MM.1S (cell line): Measurements from ENCODE around the gene AMOTL1.

Source experiments
- DNase-seq: peaks from one replicate; pipeline ENCODE4 v3.0.0-alpha.2; 2015
- H2AFZ ChIP-seq: fragments of 300-600 bp; sonication (generic); 2 replicates; pipeline ENCODE4 v1.6.0; 2016; ENCODE audit warnings: antibody characterized with exemption, low read length
- H3F3A ChIP-seq: fragments of 300-600 bp; sonication (generic); 2 replicates; pipeline ENCODE4 v1.6.1; 2016; ENCODE audit warnings: mild to moderate bottlenecking, antibody characterized with exemption, low read length, moderate library complexity, mixed read lengths; ENCODE audit not compliant: insufficient read depth
- H3K27ac ChIP-seq: fragments of 300-600 bp; sonication (generic); 2 replicates; pipeline ENCODE4 v1.5.1; 2016; ENCODE audit warnings: mild to moderate bottlenecking, low read length
- H3K27me3 ChIP-seq: fragments of 300-600 bp; sonication (generic); replicated peaks from 2 replicates; pipeline ENCODE4 v1.6.0; 2016; ENCODE audit warnings: low read length; ENCODE audit not compliant: insufficient read depth
- H3K36me3 ChIP-seq: fragments of 300-600 bp; sonication (generic); replicated peaks from 2 replicates; pipeline ENCODE4 v1.6.1; 2016; ENCODE audit warnings: mild to moderate bottlenecking, low read length, mixed read lengths; ENCODE audit not compliant: insufficient read depth
- H3K4me1 ChIP-seq: fragments of 300-600 bp; sonication (generic); 2 replicates; pipeline ENCODE4 v1.6.1; 2016; ENCODE audit warnings: low read length, mixed read lengths
- H3K4me2 ChIP-seq: fragments of 300-600 bp; sonication (generic); 2 replicates; pipeline ENCODE4 v1.6.0; 2016; ENCODE audit warnings: low read depth, low read length
- H3K4me3 ChIP-seq: fragments of 300-600 bp; sonication (generic); 2 replicates; pipeline ENCODE4 v1.5.1; 2016; ENCODE audit warnings: low read length, mixed read lengths
- H3K79me2 ChIP-seq: fragments of 300-600 bp; sonication (generic); 2 replicates; pipeline ENCODE4 v1.6.1; 2016; ENCODE audit warnings: mixed run types, low read length, mixed read lengths
- H3K9ac ChIP-seq: fragments of 300-600 bp; sonication (generic); 2 replicates; pipeline ENCODE4 v1.6.1; 2016; ENCODE audit warnings: low read length, mixed read lengths
- H3K9me2 ChIP-seq: fragments of 300-600 bp; sonication (generic); replicated peaks from 2 replicates; pipeline ENCODE4 v1.6.1; 2016; ENCODE audit warnings: mild to moderate bottlenecking, low read length, mixed read lengths; ENCODE audit not compliant: insufficient read depth
- H3K9me3 ChIP-seq: fragments of 300-600 bp; sonication (generic); replicated peaks from 2 replicates; pipeline ENCODE4 v1.6.1; 2016; ENCODE audit warnings: mild to moderate bottlenecking, low read length, mixed read lengths; ENCODE audit not compliant: insufficient read depth
- H4K20me1 ChIP-seq: fragments of 300-600 bp; sonication (generic); 2 replicates; pipeline ENCODE4 v1.6.1; 2016; ENCODE audit warnings: mild to moderate bottlenecking, low read length, moderate library complexity, mixed read lengths; ENCODE audit not compliant: insufficient read depth
- CTCF ChIP-seq: fragments of 300-600 bp; sonication (generic); IDR thresholded peaks from 2 replicates; pipeline ENCODE4 v1.5.1; 2016; ENCODE audit warnings: antibody characterized with exemption, low read length, mixed read lengths
- EZH2 ChIP-seq: fragments of 300-600 bp; sonication (generic); optimal IDR thresholded peaks from 2 replicates; pipeline ENCODE3; 2017; ENCODE audit warnings: low read depth, mild to moderate bottlenecking, antibody characterized with exemption, low read length, mixed read lengths
- EZH2phosphoT487 ChIP-seq: fragments of 300-600 bp; sonication (generic); IDR thresholded peaks from 2 replicates; pipeline ENCODE4 v1.6.1; 2018; ENCODE audit warnings: antibody characterized with exemption, low read length

AMOTL1 gene

DNA sequence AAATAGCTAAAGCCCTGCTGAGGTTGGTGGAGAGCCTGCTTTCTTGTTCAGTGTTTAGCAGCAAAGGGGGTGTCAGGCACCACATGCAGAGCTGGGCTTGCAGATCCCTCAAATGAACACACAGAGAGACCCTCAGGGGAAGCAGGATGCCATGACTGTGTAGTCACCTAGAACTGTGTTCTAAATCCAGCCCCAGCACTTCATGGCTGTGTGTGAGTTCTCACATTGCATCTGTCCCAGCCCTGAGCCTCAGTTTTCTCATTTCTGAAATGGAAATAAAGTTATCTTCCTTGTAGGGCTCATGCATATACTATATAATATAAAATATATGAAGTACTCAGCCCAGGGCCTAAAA lies 158.1 kb downstream of the AMOTL1 start:
- Histone ChIP-seq H3K4me1 (no peaks in the 10 kb centered on the region), H3K9me3 (no peaks in the 10 kb centered on the region), H3K9me2 (no peaks in the 10 kb centered on the region), H3K4me3 (no peak overlapping the region), H3K79me2 (no peaks in the 10 kb centered on the region), H3F3A (no peaks in the 10 kb centered on the region), H4K20me1 (no peaks in the 10 kb centered on the region), H3K27me3 (no peaks in the 10 kb centered on the region), H2AFZ (no peak overlapping the region), H3K27ac (no peak overlapping the region), H3K4me2 (no peak overlapping the region), H3K36me3 (no peaks in the 10 kb centered on the region), H3K9ac (no peak overlapping the region)
- TF ChIP-seq EZH2 (no peak), EZH2phosphoT487 (no peak), CTCF (no peak)
- DNase-seq = no peak
